Liver (tissue), 9 donors: Measurements from ENCODE around the gene TRAF3IP3. TPM values are rescaled to one million over a fixed set of nuclear protein-coding genes. Genes with fewer than 3 reads are reported as not detected.

Experiments used
- DNase-seq: peaks from one replicate; pipeline ENCODE4 v3.0.0-alpha.2; 2017; ENCODE audit warnings: low spot score
- H3K27ac ChIP-seq, 2 donors: one replicate each; pipeline ENCODE4 v1.7.0; 2013; ENCODE audit warnings: inconsistent platforms in 2 of 2, low read length in 2 of 2, control low read depth in 1 of 2, low read depth in 1 of 2, mild to moderate bottlenecking in 1 of 2
- H3K27me3 ChIP-seq, 4 donors: one replicate each; pipeline versions ENCODE4 v1.6.1 to v1.7.0; 2013; ENCODE audit warnings: low read length in 3 of 4, inconsistent platforms in 1 of 4, mild to moderate bottlenecking in 1 of 4, moderate library complexity in 1 of 4; ENCODE audit not compliant: control insufficient read depth in 4 of 4, insufficient read depth in 4 of 4
- H3K36me3 ChIP-seq, 4 donors: one replicate each; pipeline versions ENCODE4 v1.6.1 to v1.7.0; 2013; ENCODE audit warnings: low read length in 3 of 4, mild to moderate bottlenecking in 3 of 4, low read depth in 1 of 4, moderate library complexity in 1 of 4; ENCODE audit not compliant: control insufficient read depth in 4 of 4, insufficient read depth in 3 of 4
- H3K4me1 ChIP-seq, 4 donors: one replicate each; pipeline versions ENCODE4 v1.6.1 to v1.7.0; 2013; ENCODE audit warnings: low read length in 3 of 4, mild to moderate bottlenecking in 3 of 4, moderate library complexity in 1 of 4; ENCODE audit not compliant: control insufficient read depth in 4 of 4, insufficient read depth in 4 of 4
- H3K4me3 ChIP-seq, 3 donors: one replicate each; pipeline versions ENCODE4 v1.6.1 to v1.7.0; 2013; ENCODE audit warnings: low read length in 3 of 3, control low read depth in 1 of 3, low read depth in 1 of 3, mild to moderate bottlenecking in 1 of 3
- H3K9ac ChIP-seq, 2 donors: one replicate each; pipeline ENCODE4 v1.7.0; 2013; ENCODE audit warnings: low read length in 2 of 2, mild to moderate bottlenecking in 2 of 2, moderate library complexity in 2 of 2, control low read depth in 1 of 2, low read depth in 1 of 2
- H3K9me3 ChIP-seq, 4 donors: one replicate each; pipeline versions ENCODE4 v1.6.1 to v1.7.0; 2013; ENCODE audit warnings: low read length in 3 of 4; ENCODE audit not compliant: control insufficient read depth in 4 of 4
- ATF3 ChIP-seq: IDR thresholded peaks from 2 replicates; pipeline ENCODE4 v1.6.1; 2016; ENCODE audit warnings: antibody characterized with exemption
- CTCF ChIP-seq: fragments of 150-350 bp; IDR thresholded peaks from 2 replicates; pipeline ENCODE4 v1.5.1; 2017; ENCODE audit warnings: improper control_type of control experiment, low read depth, low read length; ENCODE audit not compliant: missing input control
- EGR1 ChIP-seq, 2 donors: IDR thresholded peaks; 2 replicates each; pipeline ENCODE4 v1.6.1; 2016 to 2018; ENCODE audit warnings: antibody characterized with exemption in 2 of 2, low read depth in 2 of 2
- FOXA1 ChIP-seq: IDR thresholded peaks from 2 replicates; pipeline ENCODE4 v1.6.1; 2016; ENCODE audit warnings: antibody characterized with exemption
- FOXA2 ChIP-seq: IDR thresholded peaks from 2 replicates; pipeline ENCODE4 v1.6.1; 2016; ENCODE audit warnings: antibody characterized with exemption
- GABPA ChIP-seq, 2 donors: IDR thresholded peaks in 1 of 2; conservative IDR thresholded peaks in 1 of 2; 2 replicates each; pipeline ENCODE4 v1.6.1; 2016; ENCODE audit warnings: antibody characterized with exemption in 2 of 2, mild to moderate bottlenecking in 1 of 2, moderate library complexity in 1 of 2
- HNF4A ChIP-seq, 2 donors: conservative IDR thresholded peaks; 2 replicates each; pipeline ENCODE4 v1.6.1; 2016; ENCODE audit warnings: antibody characterized with exemption in 2 of 2, mild to moderate bottlenecking in 2 of 2
- HNF4G ChIP-seq: IDR thresholded peaks from 2 replicates; pipeline ENCODE4 v1.6.1; 2016; ENCODE audit warnings: antibody characterized with exemption
- JUND ChIP-seq, 2 donors: IDR thresholded peaks; 2 replicates each; pipeline ENCODE4 v1.6.1; 2016; ENCODE audit warnings: antibody characterized with exemption in 2 of 2
- MAX ChIP-seq: IDR thresholded peaks from 2 replicates; pipeline ENCODE4 v1.6.1; 2016; ENCODE audit warnings: antibody characterized with exemption
- NR2F2 ChIP-seq: IDR thresholded peaks from 2 replicates; pipeline ENCODE4 v1.6.1; 2016; ENCODE audit warnings: antibody characterized with exemption
- RAD21 ChIP-seq, 2 donors: IDR thresholded peaks; 2 replicates each; pipeline ENCODE4 v1.6.1; 2016; ENCODE audit warnings: antibody characterized with exemption in 2 of 2, mild to moderate bottlenecking in 2 of 2
- REST ChIP-seq: IDR thresholded peaks from 2 replicates; pipeline ENCODE4 v1.6.1; 2016; ENCODE audit warnings: antibody characterized with exemption, mild to moderate bottlenecking
- RXRA ChIP-seq, 2 donors: IDR thresholded peaks; 2 replicates each; pipeline ENCODE4 v1.6.1; 2017 to 2018; ENCODE audit warnings: antibody characterized with exemption in 2 of 2, mild to moderate bottlenecking in 1 of 2
- SP1 ChIP-seq: IDR thresholded peaks from 2 replicates; pipeline ENCODE4 v1.6.1; 2018; ENCODE audit warnings: antibody characterized with exemption, mild to moderate bottlenecking
- TAF1 ChIP-seq: conservative IDR thresholded peaks from 2 replicates; pipeline ENCODE4 v1.6.1; 2016; ENCODE audit warnings: antibody characterized with exemption, mild to moderate bottlenecking
- YY1 ChIP-seq: IDR thresholded peaks from 2 replicates; pipeline ENCODE4 v1.6.1; 2016; ENCODE audit warnings: antibody characterized with exemption, mild to moderate bottlenecking
- ZBTB33 ChIP-seq: IDR thresholded peaks from 2 replicates; pipeline ENCODE4 v1.6.1; 2016; ENCODE audit warnings: antibody characterized with exemption
- WGBS: extraction: QIAGEN DNeasy Blood & Tissue Kit; methylation state at CpG from one replicate; pipeline ENCODE4 v1.1.7; 2013; 5-methylcytosine and 5-hydroxymethylcytosine counted together
- polyA plus RNA-seq, 2 donors: library from polyadenylated mRNA; stranded (reverse) in 1 of 2; unstranded in 1 of 2; fragments of 200-250 nt in 1 of 2; fragments of >200 nt in 1 of 2; fragmentation: Nextera tagmentation in 1 of 2; extraction: Ambion mirVana in 1 of 2; gene quantifications; one replicate each; pipeline versions ENCODE4 v1.2.1 to v1.2.3, GENCODE V29; 2013 to 2015
- total RNA-seq, 2 donors: library from RNA; depleted of rRNA; stranded (reverse); fragments of >200 nt; gene quantifications; one replicate each; pipeline ENCODE4 v1.2.3, GENCODE V29; 2014
- donor health status: healthy.
- donor health status: healthy.
- donor health status: healthy.
- donor health status: healthy.
- donor health status: healthy.

TRAF3IP3 gene
- total and polyA plus RNA-seq, 4 donors: 0.87 to 3.4 (median 2.2) TPM

- H3K9me3 ChIP-seq: no peaks in the 10 kb centered on the region
- H3K9ac ChIP-seq: peak overlapping the region in 1 of 2 donors; percentile 83
- peaks cover 0 to 2% (median 0%) of the 10 kb centered on the region in 4 donors for H3K36me3 ChIP-seq
- no peak overlapping the region for H3K4me3 ChIP-seq
- H3K4me1 ChIP-seq: peaks cover 9 to 52% (median 20%) of the 10 kb centered on the region in 4 donors
- H3K27ac ChIP-seq: peak overlapping the region; percentile 93 to 98
- H3K27me3 ChIP-seq: no peaks in the 10 kb centered on the region
- WGBS: 27% methylated on average over 4 of the region's 4 CpGs
- peak; percentile 54 to 61 for TF ChIP-seq RAD21 (IDR thresholded peaks at IDR 0.05)
- TF ChIP-seq EGR1 (IDR thresholded peaks at IDR 0.05; ENCODE audit: low read depth in 2 of 2): peak in 1 of 2 donors; percentile 83
- peak in 1 of 2 donors; percentile 62 for TF ChIP-seq GABPA (IDR thresholded peaks at IDR 0.05 in 1 of 2, conservative IDR thresholded peaks at IDR 0.05 in 1 of 2)
- peak; percentile 91 for TF ChIP-seq YY1
- peak; percentile 89 to 97 for TF ChIP-seq RXRA (IDR thresholded peaks at IDR 0.05)
- TF ChIP-seq CTCF: no peak
- TF ChIP-seq NR2F2: peak; percentile 72
- TF ChIP-seq HNF4G: peak; percentile 64
- TF ChIP-seq MAX: peak; percentile 93
- peak; percentile 80 for TF ChIP-seq ATF3
- peak; percentile 80 for TF ChIP-seq REST
- peak; percentile 72 to 91 for TF ChIP-seq JUND (IDR thresholded peaks at IDR 0.05)
- TF ChIP-seq FOXA2: peak; percentile 85
- TF ChIP-seq TAF1: peak; percentile 58
- peak; percentile 83 to 91 for TF ChIP-seq HNF4A (conservative IDR thresholded peaks at IDR 0.05)
- TF ChIP-seq ZBTB33: peak; percentile 96
- peak; percentile 98 for TF ChIP-seq SP1
- TF ChIP-seq FOXA1: peak; percentile 81
- no peak for DNase-seq
Measured at GRCh38 chr1:209720326-209720725, 35.5 kb upstream of the TRAF3IP3 start.
